SK-N-SH (cell line): ENCODE data around the gene HSF2.

ENCODE experiments used
- CTCF ChIP-seq: fragments of 200-600 bp; sonication (generic); IDR thresholded peaks from 2 replicates; pipeline ENCODE4 v1.6.1; 2017; ENCODE audit warnings: antibody characterized with exemption, mild to moderate bottlenecking, moderate library complexity
- GABPA ChIP-seq: IDR thresholded peaks from 2 replicates; pipeline ENCODE4 v1.4.0; 2012; ENCODE audit warnings: low read depth, mild to moderate bottlenecking
- RCOR1 ChIP-seq: fragments of 150-350 bp; IDR thresholded peaks from 2 replicates; pipeline ENCODE4 v1.6.1; 2017; ENCODE audit warnings: antibody characterized with exemption, low read length
- SMC3 ChIP-seq: IDR thresholded peaks from 2 replicates; pipeline ENCODE4 v1.6.1; 2012; ENCODE audit warnings: low read depth, low read length, improper control_type of control experiment

DNA sequence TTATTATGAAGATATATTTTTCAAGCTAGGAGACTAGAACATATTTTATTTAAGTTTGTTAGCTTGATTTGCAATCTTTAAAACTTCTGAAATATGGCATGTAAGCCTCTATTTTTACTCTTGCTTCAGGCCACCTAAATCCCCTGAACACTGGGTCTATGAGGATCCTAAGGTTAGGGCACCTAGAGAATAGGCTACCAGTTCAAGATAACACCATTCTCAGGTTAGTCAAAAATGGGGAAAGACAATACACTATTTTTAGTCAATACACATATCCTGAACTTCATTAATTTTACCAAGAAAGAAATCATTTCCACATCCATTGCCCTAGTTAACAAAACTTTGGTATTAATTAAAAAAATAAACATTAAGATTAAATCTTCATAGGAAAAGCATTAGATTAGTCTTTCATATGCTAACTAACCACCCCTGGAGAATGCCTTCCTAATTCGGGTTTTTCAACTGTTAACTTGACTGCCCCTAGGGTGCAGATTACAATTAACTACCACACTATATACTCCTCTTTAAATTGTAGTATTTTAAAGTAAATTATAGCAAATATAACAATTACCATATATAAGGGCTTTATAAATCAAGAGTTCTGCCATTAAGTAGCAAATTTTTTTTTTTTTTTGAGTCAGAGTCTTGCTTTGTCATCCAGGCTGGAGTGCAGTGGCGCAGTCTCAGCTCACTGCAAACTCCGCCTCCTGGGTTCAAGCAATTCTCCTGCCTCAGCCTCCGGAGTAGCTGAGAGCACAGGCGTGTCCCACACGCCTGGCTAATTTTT lies 6.7 kb upstream of the HSF2 start:
- TF ChIP-seq GABPA (no peak), CTCF (no peak), SMC3 (no peak), RCOR1 (no peak)
